ENCODE results near the gene TFEB. TPM values are rescaled to one million over a fixed set of nuclear protein-coding genes. Genes with fewer than 3 reads are reported as not detected.

The TFEB gene
- total and polyA plus RNA-seq, 10 of the 15 experiments (the other 5 are each of a cell fraction or from before 2014, with no cell fraction given), result 0.84 to 108 (median 60.8) TPM

- no peak overlapping the region for H3K4me3 ChIP-seq
- ChIA-PET POLR2A (no interaction called here), SMC1A (ENCODE audit: uncharacterized antibody, unreplicated experiment) (no interaction called here), CTCF (no interaction called here), RAD21 (ENCODE audit: unreplicated experiment) (no interaction called here)
- no peaks in the 10 kb centered on the region for H4K20me1 ChIP-seq (ENCODE audit: control insufficient read depth, insufficient read depth)
- ATAC-seq (no peak), FAIRE-seq (no peak), DNase-seq (ENCODE audit: low read depth, low spot score) (no peak)
- in situ Hi-C loops (cut with MboI), result no loop called here
- BruUV-seq (replicated peaks), result no TSS peak
- no peak overlapping the region for H2AFZ ChIP-seq (ENCODE audit: control insufficient read depth, low read depth, low read length)
- no peaks in the 10 kb centered on the region for H3K36me3 ChIP-seq (ENCODE audit: control insufficient read depth in 2 of 2, insufficient read depth in 2 of 2, low read length in 1 of 2)
- H3K4me1 ChIP-seq (ENCODE audit: control insufficient read depth, insufficient read depth, low read length), result no peaks in the 10 kb centered on the region
- no peak overlapping the region for H3K4me2 ChIP-seq (ENCODE audit: control insufficient read depth, insufficient read depth)
- intact Hi-C loops (cut with micrococcal nuclease; ENCODE audit: unreplicated experiment), result no loop called here
- no peaks in the 10 kb centered on the region for H3K9me3 ChIP-seq (replicated peaks; ENCODE audit: control insufficient read depth, insufficient read depth, low read length)
- no peaks in the 10 kb centered on the region for H3K79me2 ChIP-seq (ENCODE audit: control insufficient read depth, insufficient read depth, low read length)
- no peak overlapping the region for H3K27ac ChIP-seq (ENCODE audit: control insufficient read depth, insufficient read depth)
- H3K27me3 ChIP-seq (replicated peaks in 1 of 2; ENCODE audit: control insufficient read depth in 2 of 2, insufficient read depth in 2 of 2, low read length in 1 of 2), result no peaks in the 10 kb centered on the region; a peak in 1 of 4 replicates
- WGBS (ENCODE audit: insufficient coverage, insufficient replicate concordance, low lambda C conversion rate, missing lambda C conversion rate), result 58% methylated on average over 18 of the region's 20 CpGs
- H3K9ac ChIP-seq (ENCODE audit: control insufficient read depth, insufficient read depth, low read length), result no peak overlapping the region
- TF ChIP-seq JUNB (IDR thresholded peaks at IDR 0.05) (no peak), RELB (IDR thresholded peaks at IDR 0.05; ENCODE audit: low read depth) (no peak), PAX5 (IDR thresholded peaks at IDR 0.05; ENCODE audit: borderline replicate concordance, low read depth, low read length) (no peak), ZNF217 (IDR thresholded peaks at IDR 0.05) (no peak), SP1 (IDR thresholded peaks at IDR 0.05; ENCODE audit: low read depth, low read length) (no peak), RAD51 (IDR thresholded peaks at IDR 0.05) (no peak), GABPA (IDR thresholded peaks at IDR 0.05; ENCODE audit: low read depth) (no peak), E2F4 (IDR thresholded peaks at IDR 0.05; ENCODE audit: low read depth, low read length) (no peak), CBFB (IDR thresholded peaks at IDR 0.05; ENCODE audit: low read depth) (no peak), RAD21 (IDR thresholded peaks at IDR 0.05; ENCODE audit: insufficient read depth, low read depth, low read length) (no peak), CEBPB (IDR thresholded peaks at IDR 0.05; ENCODE audit: borderline replicate concordance in 1 of 2, low read depth in 2 of 2, low read length in 2 of 2) (no peak), FOS (IDR thresholded peaks at IDR 0.05; ENCODE audit: borderline replicate concordance, extremely low read depth, insufficient read length) (no peak), HSF1 (IDR thresholded peaks at IDR 0.05; ENCODE audit: low read depth, low read length) (no peak), ZSCAN29 (IDR thresholded peaks at IDR 0.05) (no peak), BCLAF1 (IDR thresholded peaks at IDR 0.05) (no peak), SMARCA5 (IDR thresholded peaks at IDR 0.05) (no peak), HCFC1 (IDR thresholded peaks at IDR 0.05; ENCODE audit: low read length) (no peak), MYB (IDR thresholded peaks at IDR 0.05; ENCODE audit: borderline replicate concordance, low read depth, low read length) (no peak), ATF7 (IDR thresholded peaks at IDR 0.05; ENCODE audit: low read depth) (no peak)
Observed at GRCh38 chr6:41741625-41742490, 6.5 kb upstream of the TFEB start.

Data from GM12878 (cell line).